GM12878 (cell line): Measurements from ENCODE around the gene TGM5. TPM values are rescaled to one million over a fixed set of nuclear protein-coding genes. Genes with fewer than 3 reads are reported as not detected.

Source experiments
- ATAC-seq: fragments of 200-7000 bp; cut with Tn5 transposase; 3 replicates; pipeline ENCODE4 v1.9.1; 2020; ENCODE audit warnings: mild to moderate bottlenecking, moderate library complexity
- Bru-seq: library from RNA; stranded (reverse); fragments of 400-500 nt; gene quantifications from one replicate; lab custom pipeline; 2021; lab: Mats Ljungman, UMichigan
- BruChase-seq, 2 experiments: library from RNA; stranded (reverse); fragments of 400-500 nt; gene quantifications; one replicate each; lab custom pipeline; 2021; lab: Mats Ljungman, UMichigan
- BruUV-seq: library from RNA; stranded (reverse); fragments of 400-500 nt; replicated peaks from 2 replicates; lab custom pipeline; 2021; lab: Mats Ljungman, UMichigan
- CTCF ChIA-PET: fragments of 300-600 bp; sonication (Branson Sonifier 250); formaldehyde crosslinking; extraction: SDS; loops from one replicate; lab custom pipeline; 2021; ENCODE audit warnings: inconsistent platforms; lab: Yijun Ruan, JAX
- POLR2A ChIA-PET: fragments of 350-600 bp; formaldehyde crosslinking; extraction: SDS; loops from one replicate; lab custom pipeline; 2021; ENCODE audit warnings: inconsistent platforms; lab: Charles Lee
- RAD21 ChIA-PET: fragments of 300-600 bp; sonication (Branson Sonifier 250); formaldehyde crosslinking; loops from one replicate; lab custom pipeline; 2023; ENCODE audit warnings: antibody characterized with exemption; ENCODE audit not compliant: unreplicated experiment; lab: Charles Lee
- SMC1A ChIA-PET: fragments of 300-600 bp; sonication (Branson Sonifier 250); formaldehyde crosslinking; loops from one replicate; lab custom pipeline; 2023; ENCODE audit not compliant: unreplicated experiment, uncharacterized antibody; lab: Charles Lee
- DNase-seq: peaks from one replicate; pipeline ENCODE4 v3.0.0-alpha.2; 2011; ENCODE audit warnings: low read depth, low spot score
- FAIRE-seq: peaks from 3 replicates; lab custom pipeline; 2011; peaks lifted over from hg19 to GRCh38; lab: Jason Lieb, UNC
- H2AFZ ChIP-seq: 2 replicates; pipeline ENCODE4 v1.6.0; 2011; ENCODE audit warnings: low read depth, low read length, control low read depth; ENCODE audit not compliant: control insufficient read depth
- H3K27ac ChIP-seq: 2 replicates; pipeline ENCODE4 v1.5.1; 2011; ENCODE audit warnings: control low read depth; ENCODE audit not compliant: control insufficient read depth, insufficient read depth
- H3K27me3 ChIP-seq, 2 experiments: replicated peaks in 1 of 2; 2 replicates each; pipeline versions ENCODE4 v1.6.0 to v1.6.1; 2011; ENCODE audit warnings: low read length in 1 of 2; ENCODE audit not compliant: control insufficient read depth in 2 of 2, insufficient read depth in 2 of 2
- H3K36me3 ChIP-seq, 2 experiments: 2 replicates each; pipeline ENCODE4 v1.5.1; 2011; ENCODE audit warnings: low read length in 1 of 2; ENCODE audit not compliant: control insufficient read depth in 2 of 2, insufficient read depth in 2 of 2
- H3K4me1 ChIP-seq: 2 replicates; pipeline ENCODE4 v1.6.1; 2011; ENCODE audit warnings: mild to moderate bottlenecking, low read length, moderate library complexity, mixed read lengths; ENCODE audit not compliant: control insufficient read depth, insufficient read depth
- H3K4me2 ChIP-seq: 2 replicates; pipeline ENCODE4 v1.6.0; 2011; ENCODE audit warnings: control low read depth; ENCODE audit not compliant: control insufficient read depth, insufficient read depth
- H3K4me3 ChIP-seq: fragments of 200-600 bp; sonication (generic); 2 replicates; pipeline ENCODE4 v1.5.1; 2016
- H3K79me2 ChIP-seq: 2 replicates; pipeline ENCODE4 v1.6.0; 2011; ENCODE audit warnings: low read length; ENCODE audit not compliant: control insufficient read depth, insufficient read depth
- H3K9ac ChIP-seq: 2 replicates; pipeline ENCODE4 v1.8.0; 2011; ENCODE audit warnings: low read length, control low read depth, mixed read lengths; ENCODE audit not compliant: control insufficient read depth, insufficient read depth
- H3K9me3 ChIP-seq: replicated peaks from 3 replicates; pipeline ENCODE4 v1.5.1; 2011; ENCODE audit warnings: mild to moderate bottlenecking, low read length; ENCODE audit not compliant: control insufficient read depth, insufficient read depth
- H4K20me1 ChIP-seq: 2 replicates; pipeline ENCODE4 v1.6.0; 2011; ENCODE audit not compliant: control insufficient read depth, insufficient read depth
- ETV6 ChIP-seq, 2 experiments: fragments of 450-650 bp in 1 of 2; IDR thresholded peaks in 1 of 2; conservative IDR thresholded peaks in 1 of 2; 2 replicates each; pipeline ENCODE4 v1.6.1; 2014; ENCODE audit warnings: antibody characterized with exemption in 1 of 2, borderline replicate concordance in 1 of 2, low read depth in 1 of 2, mild to moderate bottlenecking in 1 of 2, moderate library complexity in 1 of 2
- KLF5 ChIP-seq: fragments of 450-650 bp; IDR thresholded peaks from 2 replicates; pipeline ENCODE4 v1.6.1; 2014; ENCODE audit warnings: mild to moderate bottlenecking; ENCODE audit not compliant: partially characterized antibody
- NBN ChIP-seq: fragments of 450-650 bp; IDR thresholded peaks from 2 replicates; pipeline ENCODE4 v1.6.1; 2016
- NRF1 ChIP-seq: conservative IDR thresholded peaks from 2 replicates; pipeline ENCODE4 v1.6.1; 2011; ENCODE audit warnings: mild to moderate bottlenecking, low read depth, low read length, improper control_type of control experiment
- PKNOX1 ChIP-seq: fragments of 450-650 bp; IDR thresholded peaks from 2 replicates; pipeline ENCODE4 v1.6.1; 2016; ENCODE audit warnings: mild to moderate bottlenecking
- SMAD5 ChIP-seq: IDR thresholded peaks from 2 replicates; pipeline ENCODE4 v1.6.1; 2016; ENCODE audit warnings: antibody characterized with exemption, low read depth
- SMARCA5 ChIP-seq: fragments of 450-650 bp; IDR thresholded peaks from 2 replicates; pipeline ENCODE4 v1.6.1; 2017; ENCODE audit warnings: mild to moderate bottlenecking
- WRNIP1 ChIP-seq: IDR thresholded peaks from 2 replicates; pipeline ENCODE4 v1.6.1; 2011; ENCODE audit warnings: low read depth, low read length, improper control_type of control experiment, borderline replicate concordance
- ZNF384 ChIP-seq: IDR thresholded peaks from 2 replicates; pipeline ENCODE4 v1.6.1; 2012; ENCODE audit warnings: low read depth, mild to moderate bottlenecking, low read length, improper control_type of control experiment, borderline replicate concordance
- WGBS: methylation state at CpG from one replicate; pipeline ENCODE4 v1.1.6; 2016; ENCODE audit warnings: low lambda C conversion rate; ENCODE audit not compliant: insufficient replicate concordance, insufficient coverage; ENCODE audit errors: missing lambda C conversion rate; 5-methylcytosine and 5-hydroxymethylcytosine counted together
- in situ Hi-C: fragments of 300-500 bp; cut with MboI; formaldehyde crosslinking; loops from 9 replicates; pipeline ENCODE4 v1.14.3; 2018; ENCODE audit warnings: mixed read lengths
- intact Hi-C: fragments of 100-400 bp; cut with micrococcal nuclease; formaldehyde crosslinking; loops from one replicate; pipeline ENCODE4 v1.14.2; 2022; ENCODE audit not compliant: unreplicated experiment
- long read RNA-seq, 2 experiments: library from polyadenylated mRNA; unstranded; transcript quantifications; one replicate each; pipeline ENCODE4 v2.0.0, GENCODE V29; 2019 to 2020
- polyA minus RNA-seq, 3 experiments: library from RNA; depleted of rRNA, polyadenylated mRNA; stranded (reverse); fragments of >200 nt; gene quantifications; 2 replicates each; pipeline ENCODE4 v1.2.3, GENCODE V29; 2011
- polyA plus RNA-seq, 11 experiments: library from polyadenylated mRNA; depleted of rRNA in 4 of 11; unstranded in 6 of 11; stranded (reverse) in 5 of 11; fragments of >200 nt; fragmentation: Nextera tagmentation in 4 of 11; fragmentation: Illumina TruSeq in 1 of 11; extraction: Ambion mirVana in 4 of 11; extraction: Trizol in 1 of 11; gene quantifications; 1 replicate in 1 of 11; 2 replicates in 10 of 11; pipeline versions ENCODE4 v1.2.1 to v1.2.3, GENCODE V29; 2011 to 2016; ENCODE audit warnings: inconsistent platforms in 2 of 11, missing spikeins in 2 of 11, low read depth in 1 of 11
- total RNA-seq, 4 experiments: library from RNA; depleted of rRNA in 3 of 4; stranded (reverse); fragments of >200 nt in 3 of 4; fragmentation: Illumina TruSeq in 1 of 4; extraction: Trizol in 1 of 4; gene quantifications; 2 replicates each; pipeline versions ENCODE4 v1.2.1 to v1.2.3, GENCODE V29; 2013 to 2021
- TF ChIP-seq, protein P1 (sequence below): fragments of 450-650 bp; formaldehyde crosslinking; IDR thresholded peaks from 2 replicates; pipeline ENCODE4 v1.5.0; 2022; ENCODE audit warnings: mild to moderate bottlenecking, missing genetic modification characterization
- TF ChIP-seq, protein P2 (sequence below): IDR thresholded peaks from 2 replicates; pipeline ENCODE4 v1.6.1; 2011; ENCODE audit warnings: borderline replicate concordance, low read depth, mild to moderate bottlenecking, moderate library complexity, mixed read lengths, low read length; ENCODE audit not compliant: insufficient read depth; ENCODE audit errors: extremely low read length

Gene TGM5, protein sequence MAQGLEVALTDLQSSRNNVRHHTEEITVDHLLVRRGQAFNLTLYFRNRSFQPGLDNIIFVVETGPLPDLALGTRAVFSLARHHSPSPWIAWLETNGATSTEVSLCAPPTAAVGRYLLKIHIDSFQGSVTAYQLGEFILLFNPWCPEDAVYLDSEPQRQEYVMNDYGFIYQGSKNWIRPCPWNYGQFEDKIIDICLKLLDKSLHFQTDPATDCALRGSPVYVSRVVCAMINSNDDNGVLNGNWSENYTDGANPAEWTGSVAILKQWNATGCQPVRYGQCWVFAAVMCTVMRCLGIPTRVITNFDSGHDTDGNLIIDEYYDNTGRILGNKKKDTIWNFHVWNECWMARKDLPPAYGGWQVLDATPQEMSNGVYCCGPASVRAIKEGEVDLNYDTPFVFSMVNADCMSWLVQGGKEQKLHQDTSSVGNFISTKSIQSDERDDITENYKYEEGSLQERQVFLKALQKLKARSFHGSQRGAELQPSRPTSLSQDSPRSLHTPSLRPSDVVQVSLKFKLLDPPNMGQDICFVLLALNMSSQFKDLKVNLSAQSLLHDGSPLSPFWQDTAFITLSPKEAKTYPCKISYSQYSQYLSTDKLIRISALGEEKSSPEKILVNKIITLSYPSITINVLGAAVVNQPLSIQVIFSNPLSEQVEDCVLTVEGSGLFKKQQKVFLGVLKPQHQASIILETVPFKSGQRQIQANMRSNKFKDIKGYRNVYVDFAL
- 115 and 131 TPM in 2 replicates for total RNA-seq (2013; cell fraction: nucleolus; rRNA removed)
- 4.5 and 5.6 TPM in 2 replicates for total RNA-seq (2014; rRNA removed)
- 4.2 and 5.0 TPM in 2 replicates for total RNA-seq (2014; rRNA removed; fragmentation: Illumina TruSeq; extraction: Trizol)
- 4.4 and 5.6 TPM in 2 replicates for total RNA-seq (2021)
- 2.8 TPM for polyA plus RNA-seq (2011; ENCODE audit: low read depth)
- 25.1 and 27.1 TPM in 2 replicates for polyA plus RNA-seq (2011; rRNA removed)
- polyA plus RNA-seq (2011; cell fraction: cytosol; rRNA removed), result 39.2 and 44.1 TPM in 2 replicates
- 84.0 and 103 TPM in 2 replicates for polyA plus RNA-seq (2011; cell fraction: nucleus; rRNA removed)
- polyA plus RNA-seq (2012), result 2.4 and 4.6 TPM in 2 replicates
- 5.3 and 6.5 TPM in 2 replicates for polyA plus RNA-seq (2014; fragmentation: Illumina TruSeq; extraction: Trizol)
- 1 to 10 TPM; 5.0 to 6.1 TPM for polyA plus RNA-seq (2014; fragmentation: Nextera tagmentation; extraction: Ambion mirVana)
- polyA plus RNA-seq (2014; rRNA removed), result 5.1 and 6.6 TPM in 2 replicates
- polyA plus RNA-seq (2016; fragmentation: Nextera tagmentation; extraction: Ambion mirVana), result 1 to 10 TPM; 7.8 to 8.5 TPM
- polyA minus RNA-seq (2011; rRNA and poly(A)+ RNA removed), result 30.9 and 34.8 TPM in 2 replicates
- polyA minus RNA-seq (2011; cell fraction: cytosol; rRNA and poly(A)+ RNA removed), result 6.9 and 8.3 TPM in 2 replicates
- polyA minus RNA-seq (2011; cell fraction: nucleus; rRNA and poly(A)+ RNA removed), result 20.3 and 22.2 TPM in 2 replicates
- percentile 69 among the genes with signal in this experiment for Bru-seq, nascent RNA
- BruChase-seq, experiment 1, labeled RNA remaining after a 6-hour chase, result percentile 68 among the genes with signal in this experiment
- BruChase-seq, experiment 2, labeled RNA remaining after a 2-hour chase, result percentile 64 among the genes with signal in this experiment
- long read RNA-seq, experiment 1, partial matches to known transcripts, result 29 of 38 reads
- long read RNA-seq, experiment 1, other reads (novel, unspliced or antisense), result 9 of 38 reads
- long read RNA-seq, experiment 2, transcript TGM5-203 (6 exons, 1,653 nt), result major isoform, 7 of 220 reads
- long read RNA-seq, experiment 2, partial matches to known transcripts, result 146 of 220 reads
- long read RNA-seq, experiment 2, other reads (novel, unspliced or antisense), result 67 of 220 reads

DNA sequence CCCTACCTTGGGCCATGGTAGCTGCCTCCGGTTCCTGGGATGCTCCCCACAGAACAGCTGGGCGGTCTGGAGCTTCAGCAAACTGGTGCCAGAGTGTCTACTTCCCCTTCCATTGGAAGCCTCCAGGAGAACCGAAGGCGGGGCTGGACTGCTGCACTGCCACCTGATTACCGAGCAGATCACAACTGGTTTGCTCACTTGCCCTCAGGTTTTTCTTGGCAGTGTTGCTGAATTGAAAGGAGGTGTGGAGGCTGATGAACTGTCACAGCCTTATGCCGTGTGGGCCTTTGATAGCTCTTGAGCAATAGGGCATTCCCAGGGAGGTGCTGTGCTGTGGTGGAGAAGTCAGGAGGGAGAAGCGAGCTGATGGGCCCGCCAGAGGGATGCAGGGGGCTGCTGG, at the start of gene TGM5:
TSS of gene TGM5 (minus strand) at position 95 of the 400 bp plus-strand sequence. CDS start at position 16, 79 bp downstream.
- no peaks in the 10 kb centered on the region for H3K4me1 ChIP-seq
- POLR2A ChIA-PET, result interaction anchor here (0.8 to 2.1 kb wide), 2 partner anchors 12 to 42 kb away, joined by 5 to 8 read pairs; no protein-coding TSS in a partner anchor
- no peaks in the 10 kb centered on the region for H4K20me1 ChIP-seq
- SMC1A ChIA-PET, result interaction anchor here (1.1 to 8.8 kb wide), 9 partner anchors 10 to 39 kb away, joined by 3 to 311 read pairs (median 8); no protein-coding TSS in a partner anchor
- H3K9me3 ChIP-seq, result no peaks in the 10 kb centered on the region
- TF ChIP-seq KLF5 (no peak), NBN (no peak), WRNIP1 (no peak), SMAD5 (no peak), SMARCA5 (no peak), PKNOX1 (no peak), ETV6 (conservative IDR thresholded peaks at IDR 0.05 in 1 of 2, IDR thresholded peaks at IDR 0.05 in 1 of 2; ENCODE audit: borderline replicate concordance in 1 of 2, low read depth in 1 of 2) (no peak), NRF1 (no peak), ZNF384 (no peak)
- TF ChIP-seq, protein P1, sequence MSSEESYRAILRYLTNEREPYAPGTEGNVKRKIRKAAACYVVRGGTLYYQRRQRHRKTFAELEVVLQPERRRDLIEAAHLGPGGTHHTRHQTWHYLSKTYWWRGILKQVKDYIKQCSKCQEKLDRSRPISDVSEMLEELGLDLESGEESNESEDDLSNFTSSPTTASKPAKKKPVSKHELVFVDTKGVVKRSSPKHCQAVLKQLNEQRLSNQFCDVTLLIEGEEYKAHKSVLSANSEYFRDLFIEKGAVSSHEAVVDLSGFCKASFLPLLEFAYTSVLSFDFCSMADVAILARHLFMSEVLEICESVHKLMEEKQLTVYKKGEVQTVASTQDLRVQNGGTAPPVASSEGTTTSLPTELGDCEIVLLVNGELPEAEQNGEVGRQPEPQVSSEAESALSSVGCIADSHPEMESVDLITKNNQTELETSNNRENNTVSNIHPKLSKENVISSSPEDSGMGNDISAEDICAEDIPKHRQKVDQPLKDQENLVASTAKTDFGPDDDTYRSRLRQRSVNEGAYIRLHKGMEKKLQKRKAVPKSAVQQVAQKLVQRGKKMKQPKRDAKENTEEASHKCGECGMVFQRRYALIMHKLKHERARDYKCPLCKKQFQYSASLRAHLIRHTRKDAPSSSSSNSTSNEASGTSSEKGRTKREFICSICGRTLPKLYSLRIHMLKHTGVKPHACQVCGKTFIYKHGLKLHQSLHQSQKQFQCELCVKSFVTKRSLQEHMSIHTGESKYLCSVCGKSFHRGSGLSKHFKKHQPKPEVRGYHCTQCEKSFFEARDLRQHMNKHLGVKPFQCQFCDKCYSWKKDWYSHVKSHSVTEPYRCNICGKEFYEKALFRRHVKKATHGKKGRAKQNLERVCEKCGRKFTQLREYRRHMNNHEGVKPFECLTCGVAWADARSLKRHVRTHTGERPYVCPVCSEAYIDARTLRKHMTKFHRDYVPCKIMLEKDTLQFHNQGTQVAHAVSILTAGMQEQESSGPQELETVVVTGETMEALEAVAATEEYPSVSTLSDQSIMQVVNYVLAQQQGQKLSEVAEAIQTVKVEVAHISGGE (CRISPR knock-in tag), result no peak
- TF ChIP-seq, protein P2, sequence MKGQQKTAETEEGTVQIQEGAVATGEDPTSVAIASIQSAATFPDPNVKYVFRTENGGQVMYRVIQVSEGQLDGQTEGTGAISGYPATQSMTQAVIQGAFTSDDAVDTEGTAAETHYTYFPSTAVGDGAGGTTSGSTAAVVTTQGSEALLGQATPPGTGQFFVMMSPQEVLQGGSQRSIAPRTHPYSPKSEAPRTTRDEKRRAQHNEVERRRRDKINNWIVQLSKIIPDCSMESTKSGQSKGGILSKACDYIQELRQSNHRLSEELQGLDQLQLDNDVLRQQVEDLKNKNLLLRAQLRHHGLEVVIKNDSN, result no peak
- no peak within 1 kb of the TSS for H3K9ac ChIP-seq
- DNase-seq, result no peak
- CTCF ChIA-PET, result interaction anchor here (1.1 to 21.1 kb wide), 11 partner anchors 10 to 77 kb away, joined by 5 to 518 read pairs (median 7); partner anchors contain the start of gene EPB42
- H3K4me2 ChIP-seq, result no peak within 1 kb of the TSS
- in situ Hi-C loops, result no loop called here
- no TSS peak for BruUV-seq
- no peak within 1 kb of the TSS for H3K4me3 ChIP-seq
- ATAC-seq, result no peak
- H2AFZ ChIP-seq, result no peak within 1 kb of the TSS
- no peak within 1 kb of the TSS for H3K27ac ChIP-seq
- RAD21 ChIA-PET, result interaction anchor here (1.3 to 11.4 kb wide), 7 partner anchors 10 to 38 kb away, joined by 4 to 255 read pairs (median 7); no protein-coding TSS in a partner anchor
- no peaks in the 10 kb centered on the region for H3K36me3 ChIP-seq
- FAIRE-seq, result no peak
- H3K79me2 ChIP-seq, result no peaks in the 10 kb centered on the region
- 48% methylated on average over 8 of the region's 8 CpGs for WGBS
- intact Hi-C loops, result no loop called here
- H3K27me3 ChIP-seq, result no peaks in the 10 kb centered on the region
